Neural progenitor cell (in vitro differentiated cells): ENCODE data around the gene CD248.

Experiments used
- EZH2phosphoT487 ChIP-seq: fragments of 200-600 bp; sonication (generic); IDR thresholded peaks from 2 replicates; pipeline ENCODE4 v1.6.1; 2017; ENCODE audit warnings: antibody characterized with exemption
- TF ChIP-seq, protein P1 (sequence below): fragments of 200-600 bp; sonication (generic); IDR thresholded peaks from 2 replicates; pipeline ENCODE4 v1.5.1; 2017; ENCODE audit warnings: antibody characterized with exemption, mild to moderate bottlenecking

DNA sequence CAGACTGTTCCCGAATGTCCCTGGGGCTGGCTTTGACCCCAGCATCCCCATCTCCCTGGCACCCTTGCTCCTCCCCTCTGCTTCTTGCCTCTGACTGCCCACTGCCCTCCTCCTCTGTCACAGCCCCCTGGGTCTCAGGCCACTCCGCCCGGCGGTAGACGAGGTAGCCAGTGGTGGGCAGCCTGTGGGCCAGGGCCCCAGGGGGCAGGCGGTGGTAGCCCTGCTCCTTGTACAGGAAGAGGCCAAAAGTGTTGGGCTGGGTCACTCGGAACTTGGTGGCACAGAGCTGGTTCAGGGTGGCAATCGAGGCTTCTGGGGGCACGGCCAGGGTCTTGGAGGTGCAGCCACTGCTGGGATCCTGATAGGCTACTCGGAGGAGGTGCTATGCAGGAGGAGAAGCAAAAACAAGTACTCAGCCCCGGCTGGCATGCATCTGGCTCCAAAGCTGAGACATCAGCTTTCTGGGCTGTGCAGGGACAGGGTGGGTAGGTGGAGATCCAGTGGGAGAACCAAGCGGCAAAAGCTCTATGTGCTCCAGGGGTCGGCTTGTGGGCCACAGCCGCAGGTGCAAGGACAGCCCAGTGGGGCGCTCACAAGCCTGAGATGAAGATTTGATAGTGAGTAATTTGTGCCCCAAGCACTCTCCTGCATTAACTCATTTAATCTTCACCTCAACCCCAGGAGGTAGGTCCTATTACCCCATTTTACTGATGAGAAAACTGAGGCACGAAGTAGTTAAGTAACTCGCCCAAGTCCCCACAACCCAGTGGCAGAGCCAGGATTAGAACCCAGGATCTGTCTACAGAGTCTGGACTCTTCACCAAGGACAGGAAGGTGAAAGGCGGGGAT is 15.8 kb upstream of the CD248 start:
- TF ChIP-seq, protein P1, sequence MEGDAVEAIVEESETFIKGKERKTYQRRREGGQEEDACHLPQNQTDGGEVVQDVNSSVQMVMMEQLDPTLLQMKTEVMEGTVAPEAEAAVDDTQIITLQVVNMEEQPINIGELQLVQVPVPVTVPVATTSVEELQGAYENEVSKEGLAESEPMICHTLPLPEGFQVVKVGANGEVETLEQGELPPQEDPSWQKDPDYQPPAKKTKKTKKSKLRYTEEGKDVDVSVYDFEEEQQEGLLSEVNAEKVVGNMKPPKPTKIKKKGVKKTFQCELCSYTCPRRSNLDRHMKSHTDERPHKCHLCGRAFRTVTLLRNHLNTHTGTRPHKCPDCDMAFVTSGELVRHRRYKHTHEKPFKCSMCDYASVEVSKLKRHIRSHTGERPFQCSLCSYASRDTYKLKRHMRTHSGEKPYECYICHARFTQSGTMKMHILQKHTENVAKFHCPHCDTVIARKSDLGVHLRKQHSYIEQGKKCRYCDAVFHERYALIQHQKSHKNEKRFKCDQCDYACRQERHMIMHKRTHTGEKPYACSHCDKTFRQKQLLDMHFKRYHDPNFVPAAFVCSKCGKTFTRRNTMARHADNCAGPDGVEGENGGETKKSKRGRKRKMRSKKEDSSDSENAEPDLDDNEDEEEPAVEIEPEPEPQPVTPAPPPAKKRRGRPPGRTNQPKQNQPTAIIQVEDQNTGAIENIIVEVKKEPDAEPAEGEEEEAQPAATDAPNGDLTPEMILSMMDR = no peak
- TF ChIP-seq EZH2phosphoT487 = no peak
